GM12878 (cell line): Measurements from ENCODE around the gene MAPK1IP1L. TPM values are rescaled to one million over a fixed set of nuclear protein-coding genes. Genes with fewer than 3 reads are reported as not detected.

Source experiments
- ATF2 ChIP-seq: IDR thresholded peaks from 2 replicates; pipeline ENCODE4 v1.6.1; 2012; ENCODE audit warnings: low read length, inconsistent platforms
- BACH1 ChIP-seq: fragments of 450-650 bp; IDR thresholded peaks from 2 replicates; pipeline ENCODE4 v1.6.1; 2017; ENCODE audit warnings: mild to moderate bottlenecking, borderline replicate concordance
- CBFB ChIP-seq: IDR thresholded peaks from 2 replicates; pipeline ENCODE4 v1.6.1; 2016; ENCODE audit warnings: antibody characterized with exemption, low read depth
- CEBPB ChIP-seq, 2 experiments: fragments of 150-350 bp in 1 of 2; IDR thresholded peaks; 2 replicates each; pipeline ENCODE4 v1.6.1; 2012 to 2014; ENCODE audit warnings: low read depth in 2 of 2, low read length in 2 of 2, borderline replicate concordance in 1 of 2, inconsistent platforms in 1 of 2
- CREM ChIP-seq: IDR thresholded peaks from 2 replicates; pipeline ENCODE4 v1.6.1; 2014; ENCODE audit warnings: antibody characterized with exemption, low read depth
- EED ChIP-seq: sonication (generic); IDR thresholded peaks from 2 replicates; pipeline ENCODE4 v1.6.1; 2016; ENCODE audit warnings: antibody characterized with exemption, low read depth
- FOXM1 ChIP-seq: IDR thresholded peaks from 2 replicates; pipeline ENCODE4 v1.6.1; 2012; ENCODE audit warnings: low read depth, mild to moderate bottlenecking, inconsistent platforms, low read length, moderate library complexity
- GABPA ChIP-seq: IDR thresholded peaks from 2 replicates; pipeline ENCODE4 v1.6.1; 2014; ENCODE audit warnings: antibody characterized with exemption, low read depth, mild to moderate bottlenecking, inconsistent platforms
- HDAC2 ChIP-seq: fragments of 200-600 bp; sonication (generic); IDR thresholded peaks from 2 replicates; pipeline ENCODE4 v1.6.1; 2017
- IRF4 ChIP-seq: IDR thresholded peaks from 2 replicates; pipeline ENCODE4 v1.6.1; 2011; ENCODE audit warnings: low read depth, low read length
- JUNB ChIP-seq: IDR thresholded peaks from 2 replicates; pipeline ENCODE4 v1.6.1; 2016; ENCODE audit warnings: antibody characterized with exemption, mild to moderate bottlenecking
- KAT2A ChIP-seq: conservative IDR thresholded peaks from 2 replicates; pipeline ENCODE4 v1.6.1; 2011; ENCODE audit warnings: low read depth, low read length; ENCODE audit not compliant: control insufficient read depth
- MEF2B ChIP-seq: fragments of 450-650 bp; IDR thresholded peaks from 2 replicates; pipeline ENCODE4 v1.6.1; 2018; ENCODE audit warnings: mild to moderate bottlenecking, moderate library complexity; ENCODE audit not compliant: partially characterized antibody, poor library complexity, severe bottlenecking
- NFIC ChIP-seq: IDR thresholded peaks from 2 replicates; pipeline ENCODE4 v1.6.1; 2012; ENCODE audit warnings: low read depth, mild to moderate bottlenecking, inconsistent platforms, low read length, moderate library complexity
- NR2C1 ChIP-seq: fragments of 450-650 bp; IDR thresholded peaks from 2 replicates; pipeline ENCODE4 v1.6.1; 2017; ENCODE audit warnings: antibody characterized with exemption, mild to moderate bottlenecking, moderate library complexity
- NRF1 ChIP-seq: conservative IDR thresholded peaks from 2 replicates; pipeline ENCODE4 v1.6.1; 2011; ENCODE audit warnings: mild to moderate bottlenecking, low read depth, low read length, improper control_type of control experiment
- PKNOX1 ChIP-seq: fragments of 450-650 bp; IDR thresholded peaks from 2 replicates; pipeline ENCODE4 v1.6.1; 2016; ENCODE audit warnings: mild to moderate bottlenecking
- PML ChIP-seq: IDR thresholded peaks from 2 replicates; pipeline ENCODE4 v1.6.1; 2012; ENCODE audit warnings: low read length, inconsistent platforms
- POU2F2 ChIP-seq: IDR thresholded peaks from 3 replicates; pipeline ENCODE4 v1.6.1; 2011; ENCODE audit warnings: low read depth, mild to moderate bottlenecking, low read length, borderline replicate concordance
- RAD51 ChIP-seq: fragments of 450-650 bp; IDR thresholded peaks from 2 replicates; pipeline ENCODE4 v1.6.1; 2016; ENCODE audit warnings: moderate library complexity, mild to moderate bottlenecking, inconsistent platforms
- SIX5 ChIP-seq: IDR thresholded peaks from 2 replicates; pipeline ENCODE4 v1.6.1; 2011; ENCODE audit warnings: mild to moderate bottlenecking, low read depth, low read length, moderate library complexity; ENCODE audit not compliant: severe bottlenecking
- SMAD1 ChIP-seq: fragments of 450-650 bp; IDR thresholded peaks from 2 replicates; pipeline ENCODE4 v1.6.1; 2018; ENCODE audit warnings: mild to moderate bottlenecking, low read depth; ENCODE audit not compliant: partially characterized antibody
- SMC3 ChIP-seq: IDR thresholded peaks from 2 replicates; pipeline ENCODE4 v1.6.1; 2011; ENCODE audit warnings: low read length, improper control_type of control experiment, borderline replicate concordance
- SRF ChIP-seq, 2 experiments: IDR thresholded peaks; 2 replicates each; pipeline ENCODE4 v1.6.1; 2011; ENCODE audit warnings: low read depth in 2 of 2, low read length in 2 of 2, mild to moderate bottlenecking in 1 of 2, moderate library complexity in 1 of 2
- STAT1 ChIP-seq: fragments of 450-650 bp; conservative IDR thresholded peaks from 2 replicates; pipeline ENCODE4 v1.6.1; 2014; ENCODE audit warnings: antibody characterized with exemption, mild to moderate bottlenecking
- TCF3 ChIP-seq: IDR thresholded peaks from 2 replicates; pipeline ENCODE4 v1.6.1; 2012; ENCODE audit warnings: low read depth, mild to moderate bottlenecking, low read length, borderline replicate concordance; ENCODE audit not compliant: insufficient read depth
- TCF7 ChIP-seq: IDR thresholded peaks from 2 replicates; pipeline ENCODE4 v1.6.1; 2014; ENCODE audit warnings: antibody characterized with exemption, borderline replicate concordance
- WRNIP1 ChIP-seq: IDR thresholded peaks from 2 replicates; pipeline ENCODE4 v1.6.1; 2011; ENCODE audit warnings: low read depth, low read length, improper control_type of control experiment, borderline replicate concordance
- ZBED1 ChIP-seq: IDR thresholded peaks from 2 replicates; pipeline ENCODE4 v1.6.1; 2016; ENCODE audit warnings: borderline replicate concordance
- polyA plus RNA-seq, 11 experiments: library from polyadenylated mRNA; depleted of rRNA in 4 of 11; unstranded in 6 of 11; stranded (reverse) in 5 of 11; fragments of >200 nt; fragmentation: Nextera tagmentation in 4 of 11; fragmentation: Illumina TruSeq in 1 of 11; extraction: Ambion mirVana in 4 of 11; extraction: Trizol in 1 of 11; gene quantifications; 1 replicate in 1 of 11; 2 replicates in 10 of 11; pipeline versions ENCODE4 v1.2.1 to v1.2.3, GENCODE V29; 2011 to 2016; ENCODE audit warnings: inconsistent platforms in 2 of 11, missing spikeins in 2 of 11, low read depth in 1 of 11
- total RNA-seq, 4 experiments: library from RNA; depleted of rRNA in 3 of 4; stranded (reverse); fragments of >200 nt in 3 of 4; fragmentation: Illumina TruSeq in 1 of 4; extraction: Trizol in 1 of 4; gene quantifications; 2 replicates each; pipeline versions ENCODE4 v1.2.1 to v1.2.3, GENCODE V29; 2013 to 2021

Gene MAPK1IP1L
- total and polyA plus RNA-seq, 10 of the 15 experiments (the other 5 are each of a cell fraction or from before 2014, with no cell fraction given) = 44.6 to 117 (median 73.0) TPM

GRCh38 chr14:55097881-55098560 is 46.6 kb downstream of the MAPK1IP1L start (continued):
- TF ChIP-seq TCF7 = no peak
- TF ChIP-seq SRF (IDR thresholded peaks at IDR 0.05; ENCODE audit: low read depth in 2 of 2, low read length in 2 of 2) = 0 out of 4 replicates have a peak, but pooled peaks of 1 of the 2 experiments have one; percentile 32
- no peak for TF ChIP-seq STAT1
- peak; percentile 42 for TF ChIP-seq MEF2B
- no peak for TF ChIP-seq CEBPB (IDR thresholded peaks at IDR 0.05; ENCODE audit: borderline replicate concordance in 1 of 2, low read depth in 2 of 2, low read length in 2 of 2)
- peak; percentile 95 for TF ChIP-seq SMAD1
- TF ChIP-seq SMC3 = no peak
- TF ChIP-seq BACH1 = no peak; the same call in 1 of the 2 replicates
- peak; percentile 93 for TF ChIP-seq IRF4
- TF ChIP-seq NFIC = peak; percentile 88
- peak; percentile 67; the same call in 2 of the 3 replicates for TF ChIP-seq POU2F2
- TF ChIP-seq NR2C1 = no peak
- TF ChIP-seq PML = 0 out of 2 replicates have a peak, but pooled peaks have one; percentile 20
- peak; percentile 88 for TF ChIP-seq PKNOX1
- TF ChIP-seq TCF3 = peak; percentile 61; the same call in 1 of the 2 replicates
- peak; percentile 68 for TF ChIP-seq ATF2
- TF ChIP-seq KAT2A = no peak
- TF ChIP-seq WRNIP1 = no peak
- no peak for TF ChIP-seq SIX5
- peak; percentile 71 for TF ChIP-seq FOXM1
- peak; percentile 77 for TF ChIP-seq EED
- TF ChIP-seq ZBED1 = peak; percentile 66; the same call in 1 of the 2 replicates
- peak; percentile 37; the same call in 1 of the 2 replicates for TF ChIP-seq GABPA
- TF ChIP-seq RAD51 = peak; percentile 86
- TF ChIP-seq JUNB = peak; percentile 86
- peak; percentile 52; the same call in 1 of the 2 replicates for TF ChIP-seq CREM
- no peak for TF ChIP-seq NRF1
- 0 out of 2 replicates have a peak, but pooled peaks have one; percentile 71 for TF ChIP-seq CBFB
- TF ChIP-seq HDAC2 = 0 out of 2 replicates have a peak, but pooled peaks have one; percentile 26
